ENCODE data around the gene ERC2.
A peak's percentile ranks its signal among the peaks of the same experiment; 100 is the strongest.
"Not testable (repeated sequence)": the region's sequence is repeated elsewhere in the genome, so short reads cannot be mapped to it uniquely, and the experiment has no call there.

The ERC2 gene

DNA sequence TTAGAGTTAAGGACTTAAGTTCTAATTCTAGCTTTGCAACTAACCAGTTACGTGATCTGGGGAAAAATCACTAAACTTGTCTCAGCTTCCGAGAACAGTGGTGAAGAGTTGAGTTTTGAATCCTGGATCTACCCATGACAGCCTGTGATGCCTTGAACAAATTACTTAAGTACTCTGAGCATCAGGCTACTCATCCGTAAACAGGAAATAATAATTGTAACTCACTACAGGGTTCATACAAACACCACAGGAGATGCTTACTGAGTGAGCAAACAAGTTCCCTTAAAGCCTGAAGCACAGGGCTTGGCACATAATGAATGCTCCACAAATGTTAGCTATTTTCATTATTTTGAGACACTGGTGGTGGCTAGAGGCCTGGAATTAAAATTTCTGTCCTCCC is 158.8 kb downstream of the ERC2 start:
- DNase-seq (ENCODE audit: low read depth), result no peak

DNA sequence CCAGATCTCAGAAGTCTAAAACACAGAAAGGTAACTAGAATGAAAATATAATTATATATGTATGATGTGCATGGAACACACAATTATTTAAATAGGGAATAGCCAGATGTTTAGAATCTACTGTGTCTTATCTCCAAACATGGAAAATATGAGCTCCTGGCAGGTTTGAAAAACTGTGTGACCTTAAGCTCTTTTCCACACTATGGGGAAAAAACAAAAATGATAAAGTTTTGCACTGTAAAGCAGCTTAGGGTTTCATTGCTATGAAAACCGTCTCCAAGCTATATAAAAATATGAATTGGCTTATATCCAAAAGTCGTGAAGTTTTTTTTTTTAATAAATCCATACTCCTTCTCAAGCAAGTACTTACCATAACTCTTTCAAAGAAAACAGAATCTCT is 159.8 kb downstream of the ERC2 start:
- DNase-seq (ENCODE audit: low read depth), result no peak

DNA sequence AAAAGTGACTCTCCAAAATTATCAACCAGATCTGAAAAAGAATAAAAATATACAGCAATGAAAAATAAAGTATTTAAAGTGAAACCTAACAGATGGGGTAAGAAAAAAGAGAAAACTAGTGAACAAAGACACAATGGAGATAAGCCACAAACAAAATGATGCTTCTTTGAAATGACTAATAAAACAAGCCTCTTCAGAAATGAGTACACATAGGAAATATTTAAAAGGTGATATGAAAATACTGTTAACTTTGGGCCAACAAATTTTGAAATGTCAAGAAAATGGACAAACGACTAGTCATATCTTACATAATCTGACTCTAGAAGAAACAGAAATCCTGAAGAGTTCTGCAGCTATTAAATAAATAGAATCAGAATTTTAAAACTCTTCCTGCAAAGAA is 164.2 kb downstream of the ERC2 start:
- DNase-seq (ENCODE audit: low read depth), result no peak

DNA sequence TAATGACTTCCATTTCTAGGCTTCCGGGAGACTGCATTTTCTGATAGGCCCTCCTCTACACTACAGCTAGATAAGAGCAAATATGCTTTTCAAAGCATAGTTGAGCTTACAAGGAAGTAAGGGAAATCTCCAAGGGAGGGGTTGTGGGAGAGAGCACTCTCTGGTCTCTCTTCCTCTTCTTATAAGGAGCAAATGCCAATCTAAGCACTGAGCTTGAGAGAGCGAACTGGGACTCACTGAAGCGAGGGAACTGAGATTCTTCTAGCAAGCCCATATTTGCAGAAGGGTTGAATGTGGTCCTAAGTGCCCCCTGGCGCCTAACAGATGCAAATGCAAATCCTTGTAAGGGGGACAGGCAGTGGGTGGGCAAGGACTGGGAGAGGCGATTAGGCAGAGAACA is 164.8 kb downstream of the ERC2 start:
- DNase-seq (ENCODE audit: low read depth), result peak; percentile 3

DNA sequence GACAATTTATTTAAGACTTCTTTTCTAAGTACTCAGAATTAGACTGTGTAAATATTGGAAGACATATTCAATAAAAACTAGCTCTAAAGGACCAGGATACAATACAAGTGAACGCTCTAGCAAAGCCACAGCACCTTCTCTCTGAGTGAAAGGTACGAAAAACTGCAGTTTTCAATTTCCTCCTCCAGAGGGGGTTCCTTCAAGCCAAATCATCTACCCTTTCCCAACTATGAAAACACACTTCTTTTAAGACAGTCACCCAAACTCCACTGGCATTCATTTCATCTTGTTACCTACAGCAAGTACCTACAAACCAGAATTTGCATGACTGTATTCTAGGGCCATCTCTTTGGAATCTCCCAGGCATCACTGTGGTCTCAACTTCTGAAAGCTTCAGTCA is 165.8 kb downstream of the ERC2 start:
- no peak for DNase-seq (ENCODE audit: low read depth)

DNA sequence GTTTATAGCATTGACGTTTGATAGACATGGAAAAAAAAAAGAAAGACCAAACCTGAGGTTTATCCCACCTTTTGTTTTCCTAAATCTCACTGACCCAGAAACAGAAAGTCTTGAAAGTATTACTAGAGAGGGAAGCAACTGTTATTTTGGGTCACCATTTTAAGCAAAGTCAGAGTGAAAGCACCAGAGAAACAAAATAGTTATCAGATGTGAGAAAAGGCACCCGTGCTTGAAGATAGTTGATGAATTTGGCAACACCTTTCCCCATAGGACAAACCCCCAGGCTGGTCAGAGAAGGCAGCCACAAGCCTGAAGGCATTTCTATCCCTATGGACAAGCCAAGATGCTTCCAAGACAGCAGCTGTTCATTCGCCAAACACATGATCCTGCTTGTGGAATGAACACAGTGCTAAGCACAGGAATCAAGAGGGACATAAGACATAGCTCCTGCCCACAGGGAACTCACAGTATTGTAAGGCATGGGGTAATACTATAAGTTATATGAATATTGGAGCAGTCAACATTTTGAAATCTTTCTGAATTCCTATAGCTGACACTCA is 170.9 kb downstream of the ERC2 start:
- DNase-seq (ENCODE audit: low read depth), result no peak

DNA sequence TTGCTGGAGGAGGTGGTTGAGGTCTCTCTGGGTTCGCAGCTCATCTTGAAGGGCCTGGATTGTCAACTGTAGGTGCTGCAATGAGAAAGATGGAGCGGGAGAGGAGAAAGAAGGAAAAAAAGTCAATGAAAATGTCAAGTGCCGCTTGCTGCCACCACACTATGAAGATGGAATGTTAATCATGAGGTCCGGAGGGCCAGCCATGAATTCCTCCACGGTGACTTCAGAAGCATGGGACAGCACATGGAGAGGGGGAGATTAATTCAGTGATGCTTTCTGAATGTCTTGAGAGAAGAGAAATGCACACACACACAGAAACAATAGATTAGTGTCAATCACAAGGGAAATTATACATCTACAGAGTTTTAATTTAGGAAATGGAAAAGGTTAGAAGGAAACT is 171.9 kb downstream of the ERC2 start:
- no peak for DNase-seq (ENCODE audit: low read depth)

DNA sequence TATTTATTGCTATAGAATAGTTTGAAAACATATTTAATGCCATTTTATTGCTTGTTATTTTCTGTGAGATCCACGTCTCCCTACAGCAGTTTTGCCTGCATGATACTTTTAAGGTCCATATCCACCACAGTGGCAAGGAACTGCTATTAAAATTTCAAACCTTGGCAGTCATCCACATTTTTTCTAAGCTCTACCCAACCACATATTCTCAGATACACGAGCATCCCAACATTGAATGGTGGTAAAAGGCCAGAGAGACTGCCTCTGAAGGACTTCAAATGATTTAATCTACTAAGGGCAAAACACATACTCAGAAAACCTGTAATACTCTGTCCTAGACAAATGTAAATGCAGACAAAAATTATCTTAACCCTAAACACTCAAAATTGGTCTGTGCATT is 173.1 kb downstream of the ERC2 start:
- DNase-seq (ENCODE audit: low read depth), result no peak

DNA sequence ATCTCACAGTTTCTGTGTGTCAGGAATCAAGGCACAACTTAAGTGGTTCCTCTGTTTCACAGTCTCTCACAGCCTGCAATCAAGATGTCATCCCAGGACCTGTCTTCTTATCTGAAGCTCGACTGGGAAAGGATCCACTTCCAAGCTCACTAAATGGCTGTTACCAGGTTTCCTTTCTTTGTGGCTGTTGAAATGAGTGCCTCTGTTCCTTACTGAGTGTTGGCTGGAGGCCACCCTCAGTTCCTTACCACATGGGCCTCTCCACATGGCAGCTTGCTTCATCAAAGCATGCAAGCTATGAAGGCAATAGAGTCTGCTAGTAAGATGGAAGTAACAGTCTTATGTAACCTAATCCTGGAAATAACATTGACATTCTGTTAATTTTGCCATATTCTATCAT is 174.0 kb downstream of the ERC2 start:
- no peak for DNase-seq (ENCODE audit: low read depth)

DNA sequence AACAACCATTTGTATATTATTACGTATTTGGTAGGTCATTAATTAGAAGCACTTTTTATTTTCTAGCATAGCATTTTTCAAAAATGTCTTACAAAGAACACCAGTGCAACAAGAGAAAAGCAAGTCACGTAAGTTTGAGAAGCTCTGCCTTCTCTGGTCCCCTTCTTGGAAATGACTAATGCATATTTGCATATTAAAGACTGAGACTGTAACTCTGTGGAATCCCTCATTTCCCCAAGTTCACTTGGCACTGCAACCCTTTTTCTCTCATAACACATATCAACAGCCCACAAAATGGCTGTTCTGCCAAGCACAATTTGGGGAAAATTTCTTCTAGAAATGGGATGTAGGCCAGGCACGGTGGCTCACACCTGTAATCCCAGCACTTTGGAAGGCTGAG is 176.3 kb downstream of the ERC2 start:
- DNase-seq (ENCODE audit: low read depth), result no peak

DNA sequence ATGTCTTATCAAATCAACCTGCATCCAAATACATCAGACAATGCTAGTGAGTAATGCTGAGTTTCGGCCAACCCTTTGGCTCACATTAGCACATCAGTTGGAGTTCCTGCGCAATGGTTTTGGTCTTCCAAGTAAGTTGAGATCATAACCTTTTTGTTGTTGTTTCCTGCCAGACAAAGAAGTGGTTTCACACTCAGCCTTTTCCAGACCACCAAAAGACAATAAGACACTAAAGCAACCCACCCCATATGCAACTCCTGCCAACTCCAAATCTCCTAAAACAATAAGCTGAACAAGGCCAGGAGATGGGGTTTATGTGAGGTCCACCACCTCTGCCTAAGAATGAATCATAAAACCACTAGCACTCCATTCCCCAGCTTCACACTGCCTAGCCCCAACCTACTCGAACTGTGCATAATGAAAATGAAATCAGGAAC is 177.0 kb downstream of the ERC2 start:
- no peak for DNase-seq (ENCODE audit: low read depth)

DNA sequence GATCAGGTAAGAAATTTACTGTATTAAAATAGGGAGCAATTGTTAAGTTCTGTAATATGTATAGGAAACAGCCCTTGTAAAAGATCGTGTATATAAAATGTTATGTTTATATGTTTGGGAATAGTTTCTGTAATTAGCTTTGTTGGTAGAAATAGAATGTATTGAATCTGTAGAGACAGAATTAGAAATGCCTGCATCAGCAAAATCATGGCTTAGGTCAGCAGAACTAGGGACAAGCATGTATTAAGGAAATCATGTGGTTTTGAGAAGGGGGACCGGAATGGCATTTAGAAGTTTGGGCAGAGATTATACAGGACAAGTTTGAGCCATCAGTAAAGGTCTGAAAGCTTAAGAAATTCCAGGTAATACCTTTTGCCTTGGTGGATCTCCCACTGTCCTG is 177.9 kb downstream of the ERC2 start:
- DNase-seq (ENCODE audit: low read depth), result no peak

DNA sequence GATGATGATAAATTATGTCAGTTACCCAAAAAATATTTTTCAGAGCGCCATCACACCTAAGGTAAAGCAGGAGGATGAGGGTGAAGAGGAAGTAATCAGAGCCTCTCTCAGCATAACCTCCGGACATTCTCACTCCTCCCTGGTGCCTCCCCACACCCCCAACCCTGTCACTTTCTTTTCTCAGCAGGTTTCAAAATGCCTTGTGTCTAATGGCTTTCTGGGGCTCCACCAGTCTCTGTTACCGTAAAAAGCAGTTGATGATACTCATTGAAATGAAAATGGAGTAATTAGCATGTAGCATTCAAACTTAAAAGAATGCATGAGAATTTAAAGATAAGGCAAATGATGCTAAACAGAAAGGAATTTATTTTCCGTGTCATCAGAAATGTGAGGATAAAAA is 180.0 kb downstream of the ERC2 start:
- DNase-seq (ENCODE audit: low read depth), result no peak

DNA sequence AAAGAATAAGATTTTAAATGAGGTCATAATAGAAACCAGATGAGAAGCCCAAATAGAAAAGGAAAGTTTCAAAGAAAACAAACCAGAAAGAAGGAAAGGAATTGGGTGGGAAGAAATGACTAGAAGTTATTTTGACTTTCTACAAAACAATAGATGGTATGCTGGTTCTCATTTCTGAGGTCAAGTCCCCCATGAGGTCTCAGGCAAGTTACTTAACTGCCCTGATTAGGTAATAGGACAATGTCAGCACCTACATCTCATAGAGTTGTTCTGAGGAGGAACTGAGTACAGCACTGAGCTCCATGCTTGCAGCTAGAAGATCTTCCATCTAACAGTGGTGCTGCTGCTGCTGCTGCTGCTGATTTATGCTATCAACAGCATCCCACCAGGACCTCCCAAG is 185.9 kb downstream of the ERC2 start:
- DNase-seq (ENCODE audit: low read depth), result no peak

DNA sequence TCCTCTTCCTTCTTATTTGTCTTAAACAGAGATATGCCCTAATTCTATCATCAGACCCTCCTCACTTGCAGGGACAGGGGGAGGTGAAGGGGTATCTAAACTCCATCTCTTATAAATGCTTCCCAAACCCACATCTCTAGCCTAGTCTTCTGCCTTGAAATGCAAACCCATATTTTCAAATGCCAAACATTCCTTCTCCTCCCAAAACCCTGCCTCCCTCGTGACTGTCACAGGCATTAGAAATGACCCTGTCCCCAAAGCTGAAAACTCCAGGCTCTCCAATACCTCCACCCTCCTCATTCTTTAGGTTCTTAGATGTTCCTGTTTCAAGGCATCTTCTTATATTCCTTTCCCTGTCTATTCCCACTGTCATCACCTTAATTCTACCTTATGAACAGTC is 191.0 kb downstream of the ERC2 start:
- DNase-seq (ENCODE audit: low read depth), result no peak

DNA sequence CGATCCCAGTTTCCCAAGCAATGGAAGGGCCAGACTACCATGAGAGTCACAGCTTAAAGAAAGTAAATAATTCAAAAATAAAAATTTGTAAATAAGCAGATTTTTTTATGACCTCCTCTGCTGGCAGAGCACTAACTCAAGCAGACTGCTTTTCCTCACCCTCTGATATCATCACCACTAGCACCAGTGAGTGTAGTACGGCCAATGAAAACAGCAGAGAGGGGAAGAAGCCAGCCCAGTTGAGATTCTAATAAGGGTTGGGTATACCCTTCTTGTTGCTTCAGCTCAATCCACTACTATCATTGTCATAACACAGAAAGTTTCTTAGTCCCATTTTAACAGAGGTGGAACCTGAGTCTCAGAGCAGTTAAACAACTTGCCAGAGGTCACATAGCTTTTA is 193.1 kb downstream of the ERC2 start:
- no peak for DNase-seq (ENCODE audit: low read depth)

DNA sequence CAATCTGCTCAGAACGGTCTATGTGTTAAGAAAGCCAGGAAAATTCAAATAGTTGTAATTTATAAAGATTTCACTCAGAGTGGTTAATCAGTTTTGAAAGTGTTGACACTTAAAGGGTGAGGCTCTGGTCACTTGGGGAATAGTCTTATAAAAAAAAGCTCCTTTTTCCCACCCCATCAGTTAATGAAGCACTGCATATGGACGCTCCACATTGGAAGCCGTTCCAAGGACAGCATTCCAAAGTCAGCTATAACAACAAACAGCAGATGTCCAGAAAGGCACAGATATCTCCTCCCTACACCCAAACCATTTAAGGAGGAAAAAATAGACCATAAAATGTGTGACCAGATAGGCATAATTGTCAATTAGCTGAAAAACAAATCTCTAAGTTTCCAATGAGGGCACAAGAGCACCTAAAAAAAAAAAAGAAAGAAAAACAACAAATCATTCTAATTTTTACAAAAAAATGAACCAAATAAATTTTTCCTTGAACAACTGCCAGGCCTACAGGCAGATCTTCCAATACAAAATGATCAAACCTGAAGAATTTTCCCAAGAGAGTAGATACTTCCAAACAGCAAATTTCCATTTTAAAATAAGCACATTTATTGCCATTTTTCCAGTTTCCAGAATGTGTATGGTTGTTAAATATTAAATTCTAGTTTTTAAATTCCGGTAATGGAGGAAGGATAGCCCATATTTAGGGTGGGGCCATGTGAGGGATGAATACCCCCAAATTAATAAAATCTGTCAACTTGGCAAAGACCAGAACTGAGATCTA is 198.3 kb downstream of the ERC2 start:
- no peak for DNase-seq (ENCODE audit: low read depth)

DNA sequence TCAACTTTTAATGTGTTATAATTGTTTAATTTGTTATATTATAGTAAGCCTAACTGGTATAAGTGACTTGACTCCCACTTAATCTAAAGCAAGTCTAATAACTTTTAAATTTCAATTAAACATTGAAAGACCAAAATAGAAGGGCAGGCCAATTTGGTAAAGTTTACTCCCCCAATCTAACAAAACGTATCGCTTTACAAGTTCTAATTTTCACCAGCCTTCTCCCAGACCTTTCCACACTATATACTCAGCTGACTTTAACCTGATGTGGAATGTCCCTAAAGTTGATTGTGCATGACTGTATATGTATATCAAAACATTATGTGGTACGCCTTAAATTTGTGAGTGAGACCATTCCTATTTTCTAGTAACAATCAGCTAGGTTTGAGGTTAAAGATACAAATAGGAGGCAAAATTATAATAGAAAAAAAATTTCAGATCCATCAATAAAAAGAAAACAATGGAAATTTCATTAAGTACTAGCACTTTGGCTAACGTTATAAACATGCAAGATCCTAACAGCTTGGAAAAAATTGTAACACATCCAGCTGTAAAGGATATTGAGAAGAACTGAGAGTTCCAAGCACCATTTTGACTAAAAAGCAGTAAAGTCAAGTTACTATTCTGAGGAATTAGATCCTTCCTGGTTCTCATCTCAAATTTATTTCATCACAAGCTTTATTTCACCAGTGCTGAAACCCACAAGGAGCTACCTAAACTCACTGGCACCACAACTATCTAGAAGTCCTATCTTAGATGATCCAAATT is 199.5 kb downstream of the ERC2 start:
- no peak for DNase-seq (ENCODE audit: low read depth)

DNA sequence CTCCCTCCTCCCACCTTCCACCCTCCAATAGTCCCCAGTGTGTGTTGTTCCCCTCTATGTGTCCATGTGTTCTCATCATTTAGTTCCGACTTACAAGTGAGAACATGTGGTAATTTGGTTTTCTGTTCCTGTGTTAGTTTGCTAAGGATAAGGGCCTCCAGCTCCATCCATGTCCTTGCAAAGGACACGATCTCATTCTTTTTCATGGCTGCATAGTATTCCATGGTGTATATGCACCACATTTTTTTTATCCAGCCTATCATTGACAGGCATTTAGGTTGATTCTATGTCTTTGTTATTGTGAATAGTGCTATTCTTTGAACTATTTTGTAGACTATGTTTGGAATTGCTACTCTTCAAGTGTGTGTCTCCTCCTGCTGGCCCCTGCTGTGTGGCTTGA is 206.4 kb downstream of the ERC2 start:
- not testable (repeated sequence) for DNase-seq (ENCODE audit: low read depth)

DNA sequence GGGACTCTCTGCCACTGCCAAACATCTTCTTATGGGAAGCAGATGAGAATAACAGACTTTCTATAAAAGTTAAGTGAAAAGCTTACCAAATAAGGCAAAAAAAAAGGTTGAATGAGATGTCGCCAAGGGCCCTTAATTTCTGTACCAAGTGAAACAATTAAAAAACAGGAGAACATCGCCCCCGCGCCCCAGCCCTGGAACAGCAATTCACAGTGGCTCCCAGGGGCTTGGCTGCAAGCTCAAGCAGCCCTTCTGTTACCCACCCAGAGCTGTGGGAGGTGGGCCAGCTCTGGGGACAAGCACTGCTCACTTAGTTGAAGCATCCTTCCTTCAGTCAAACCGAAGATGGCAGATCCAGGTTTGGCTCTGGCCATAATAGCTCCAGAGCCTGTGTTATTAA is 208.0 kb downstream of the ERC2 start:
- no peak for DNase-seq (ENCODE audit: low read depth)

DNA sequence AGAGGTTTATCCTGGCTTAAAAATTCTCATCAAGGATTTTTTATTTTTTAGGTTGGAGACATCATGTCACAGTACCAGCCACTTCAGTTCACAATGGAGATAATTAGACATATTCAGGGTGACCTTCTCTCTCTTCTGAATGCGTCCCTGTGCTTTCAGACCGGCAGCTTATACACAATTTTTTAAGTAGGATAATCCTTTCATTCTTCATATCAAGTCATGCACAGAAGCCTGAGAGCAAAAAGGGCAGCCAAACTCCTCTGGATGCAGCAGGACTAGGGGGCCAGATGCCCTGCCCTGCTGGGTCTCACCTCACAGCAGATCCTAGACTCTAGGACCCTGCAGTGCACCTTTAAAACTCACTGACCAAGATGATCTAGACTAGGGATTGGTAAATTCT is 210.4 kb downstream of the ERC2 start:
- DNase-seq (ENCODE audit: low read depth), result no peak

DNA sequence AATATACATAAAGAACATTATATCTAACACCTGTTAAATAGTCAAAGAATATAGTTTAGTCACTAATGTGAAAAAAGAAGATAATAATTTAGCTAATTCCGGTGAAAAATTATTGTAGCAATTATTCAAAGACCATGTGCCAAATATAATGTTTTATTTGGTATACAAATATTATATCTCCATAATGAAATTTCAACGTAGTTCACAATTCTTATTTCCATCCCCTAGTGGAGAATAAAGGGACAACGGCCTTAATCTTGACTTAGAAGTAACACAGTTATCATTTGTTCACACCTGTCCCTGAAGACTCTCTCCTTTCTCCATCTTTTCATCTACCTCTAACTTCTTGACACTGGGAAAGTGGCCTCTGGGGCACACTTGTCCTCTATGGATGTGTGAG is 213.4 kb downstream of the ERC2 start:
- DNase-seq (ENCODE audit: low read depth), result no peak

DNA sequence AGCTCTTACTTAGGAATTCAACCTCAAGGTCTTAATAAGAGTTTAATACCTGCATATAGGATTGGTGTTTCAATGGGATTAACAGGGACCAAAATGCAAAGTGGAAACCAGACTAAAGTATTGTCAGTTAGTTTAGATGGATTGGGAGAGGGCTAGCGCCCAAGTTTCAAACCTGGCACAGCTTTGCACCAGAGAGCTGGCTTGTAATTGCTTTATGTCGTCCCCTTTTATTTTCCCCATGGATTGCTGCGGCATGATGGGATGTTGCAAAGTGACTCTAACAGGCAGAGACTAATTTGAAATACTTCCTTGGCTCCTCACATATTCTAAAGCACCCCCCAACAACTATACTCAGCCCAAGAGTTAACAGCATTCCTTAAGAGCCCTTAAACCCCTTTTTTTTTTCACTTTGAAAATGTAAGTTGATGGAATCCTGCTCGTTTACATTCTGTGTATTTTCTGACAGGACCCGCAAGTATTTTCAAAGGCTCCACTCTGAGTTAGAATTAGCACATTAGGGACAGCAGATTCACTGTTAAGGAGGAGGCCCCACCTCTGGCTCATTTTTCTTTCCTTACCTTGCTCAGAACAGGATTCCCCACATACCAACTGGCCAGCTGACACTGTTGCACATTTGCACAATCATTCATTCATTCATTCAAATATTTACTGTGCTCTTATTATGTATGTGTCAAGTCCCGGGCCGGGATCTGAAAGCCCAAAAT is 214.2 kb downstream of the ERC2 start:
- DNase-seq (ENCODE audit: low read depth), result no peak

All from GM04504 (cell line).